LNCAP (cell line): Measurements from ENCODE around the gene ACTA1.

Experiments used
- TF ChIP-seq, protein P1 (sequence below): fragments of 450-650 bp; IDR thresholded peaks from 2 replicates; pipeline ENCODE4 v1.5.1; 2017; ENCODE audit warnings: mild to moderate bottlenecking

ACTA1 gene

DNA sequence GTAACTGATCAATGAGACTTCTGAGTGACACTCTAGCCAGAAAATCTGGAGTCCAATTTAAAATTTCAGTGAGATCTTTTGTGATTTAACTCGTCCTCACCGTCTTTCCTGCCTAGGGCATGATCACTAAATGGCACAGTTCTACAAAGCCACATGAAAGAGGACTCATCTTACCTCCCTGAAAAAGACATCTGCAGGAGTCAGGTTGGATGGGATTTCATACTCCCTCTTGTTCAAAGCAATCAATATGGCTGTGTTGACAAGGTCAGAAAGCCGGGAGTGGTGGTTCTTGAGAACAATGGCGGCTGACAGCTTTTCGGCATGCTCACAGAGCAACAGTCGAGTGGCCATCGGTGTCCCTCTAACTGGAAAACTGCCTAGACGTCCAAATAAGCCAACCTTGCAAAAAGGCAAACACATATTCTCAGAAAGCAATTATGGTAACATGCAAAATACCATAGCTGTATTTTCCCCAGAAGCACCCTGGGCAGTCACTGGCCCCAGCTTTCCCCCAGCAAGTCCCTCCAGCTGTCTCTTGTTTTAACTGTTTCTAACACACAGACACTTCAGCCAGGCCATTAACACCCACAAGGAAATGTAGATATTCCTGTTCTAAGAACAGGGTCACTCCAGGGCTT, 36.6 kb upstream of the ACTA1 start:
- TF ChIP-seq, protein P1, sequence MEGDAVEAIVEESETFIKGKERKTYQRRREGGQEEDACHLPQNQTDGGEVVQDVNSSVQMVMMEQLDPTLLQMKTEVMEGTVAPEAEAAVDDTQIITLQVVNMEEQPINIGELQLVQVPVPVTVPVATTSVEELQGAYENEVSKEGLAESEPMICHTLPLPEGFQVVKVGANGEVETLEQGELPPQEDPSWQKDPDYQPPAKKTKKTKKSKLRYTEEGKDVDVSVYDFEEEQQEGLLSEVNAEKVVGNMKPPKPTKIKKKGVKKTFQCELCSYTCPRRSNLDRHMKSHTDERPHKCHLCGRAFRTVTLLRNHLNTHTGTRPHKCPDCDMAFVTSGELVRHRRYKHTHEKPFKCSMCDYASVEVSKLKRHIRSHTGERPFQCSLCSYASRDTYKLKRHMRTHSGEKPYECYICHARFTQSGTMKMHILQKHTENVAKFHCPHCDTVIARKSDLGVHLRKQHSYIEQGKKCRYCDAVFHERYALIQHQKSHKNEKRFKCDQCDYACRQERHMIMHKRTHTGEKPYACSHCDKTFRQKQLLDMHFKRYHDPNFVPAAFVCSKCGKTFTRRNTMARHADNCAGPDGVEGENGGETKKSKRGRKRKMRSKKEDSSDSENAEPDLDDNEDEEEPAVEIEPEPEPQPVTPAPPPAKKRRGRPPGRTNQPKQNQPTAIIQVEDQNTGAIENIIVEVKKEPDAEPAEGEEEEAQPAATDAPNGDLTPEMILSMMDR: no peak

GRCh38 chr1:229466887-229467286, 33.0 kb upstream of the ACTA1 start:
- TF ChIP-seq, protein P1: no peak

GRCh38 chr1:229464672-229465071, 30.8 kb upstream of the ACTA1 start:
- TF ChIP-seq, protein P1: no peak

GRCh38 chr1:229461032-229461668, 27.3 kb upstream of the ACTA1 start:
- TF ChIP-seq, protein P1: no peak

DNA sequence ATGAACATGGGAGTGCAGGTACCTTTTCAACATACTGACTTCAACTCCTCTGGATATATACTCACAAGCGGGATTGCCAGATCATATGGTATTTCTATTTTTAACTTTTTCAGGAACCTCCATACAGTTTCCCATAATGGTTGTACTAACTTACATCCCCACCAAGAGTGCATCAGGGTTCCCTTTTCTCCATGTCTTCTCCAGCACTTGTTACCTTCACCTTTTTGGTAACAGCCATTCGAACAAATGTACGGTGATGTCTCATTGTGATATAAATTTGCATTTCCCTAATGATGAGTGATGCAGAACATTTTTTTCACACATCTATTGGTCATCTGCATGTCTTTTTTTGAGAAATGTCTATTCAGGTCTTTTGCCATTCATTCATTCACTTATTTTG, 25.9 kb upstream of the ACTA1 start:
- TF ChIP-seq, protein P1: no peak

- TF ChIP-seq, protein P1: no peak
These were observed 23.5 kb upstream of the ACTA1 start for GRCh38 chr1:229457436-229457835.

- TF ChIP-seq, protein P1: no peak
These were observed 22.1 kb upstream of the ACTA1 start for GRCh38 chr1:229456016-229456415.
